Colonic mucosa (tissue), 4 donors: Measurements from ENCODE around the gene SQSTM1. TPM values are rescaled to one million over a fixed set of nuclear protein-coding genes. Genes with fewer than 3 reads are reported as not detected.

Source experiments
- DNase-seq: peaks from one replicate; pipeline ENCODE4 v3.0.0-alpha.2; 2020
- H3K27ac ChIP-seq: fragments of 200-600 bp; one replicate; pipeline ENCODE4 v1.8.0; 2021
- H3K27me3 ChIP-seq: fragments of 200-600 bp; one replicate; pipeline ENCODE4 v1.8.0; 2021
- H3K36me3 ChIP-seq: fragments of 200-600 bp; one replicate; pipeline ENCODE4 v1.8.0; 2021
- H3K4me1 ChIP-seq: fragments of 200-600 bp; one replicate; pipeline ENCODE4 v1.8.0; 2021; ENCODE audit warnings: mild to moderate bottlenecking
- H3K4me3 ChIP-seq: fragments of 200-600 bp; one replicate; pipeline ENCODE4 v1.8.0; 2021
- H3K9ac ChIP-seq, 2 donors: one replicate each; pipeline ENCODE4 v1.7.0; 2013; ENCODE audit warnings: control low read depth in 2 of 2, low read depth in 2 of 2, low read length in 2 of 2
- H3K9me3 ChIP-seq: fragments of 200-600 bp; one replicate; pipeline ENCODE4 v1.8.0; 2021
- CTCF ChIP-seq: fragments of 200-600 bp; IDR thresholded peaks from one replicate; pipeline ENCODE4 v1.8.0; 2022; ENCODE audit warnings: antibody characterized with exemption, mild to moderate bottlenecking
- intact Hi-C: fragments of 100-400 bp; cut with DNase I; formaldehyde crosslinking; loops from one replicate; pipeline ENCODE4 v1.14.1; 2022
- total RNA-seq, 2 donors: library from RNA; stranded (reverse); fragmentation: NEBNext Ultra II Directional in 1 of 2; extraction: Animal tissue kit (Norgen Biotek cat#: 25700) in 1 of 2; gene quantifications; one replicate each; pipeline ENCODE4 v1.2.1, GENCODE V29; 2021
- donor health status: healthy.
- donor health status: DM: no; HTN: no; CAD: no.
- donor health status: DM: no; HTN: no; CAD: no.

Gene SQSTM1
- total RNA-seq, 2 donors from 2014 or later, result 262 to 388 TPM

- Histone ChIP-seq H3K36me3 (peaks cover 10% of the 10 kb centered on the region), H3K9ac (peak overlapping the region; percentile 27 to 96), H3K4me3 (peak overlapping the region; percentile 84), H3K4me1 (peaks cover 39% of the 10 kb centered on the region), H3K27ac (peak overlapping the region; percentile 99), H3K27me3 (no peaks in the 10 kb centered on the region), H3K9me3 (no peaks in the 10 kb centered on the region)
- no peak for DNase-seq
- TF ChIP-seq CTCF, result no peak
- intact Hi-C loops, result loop anchor here (10.0 kb wide), 1 partner anchor 100 kb away; the partner anchor contains the start of gene TBC1D9B
These were observed 16.2 kb upstream of the SQSTM1 start for GRCh38 chr5:179804555-179804947.

GRCh38 chr5:179805070-179805528, 15.6 kb upstream of the SQSTM1 start:
- H3K36me3 ChIP-seq, result peaks cover 8% of the 10 kb centered on the region
- no peaks in the 10 kb centered on the region for H3K9me3 ChIP-seq
- H3K4me1 ChIP-seq, result peaks cover 39% of the 10 kb centered on the region
- intact Hi-C loops, result loop anchor here (10.0 kb wide), 1 partner anchor 100 kb away; the partner anchor contains the start of gene TBC1D9B
- no peaks in the 10 kb centered on the region for H3K27me3 ChIP-seq
- peak overlapping the region; percentile 96 for H3K9ac ChIP-seq
- no peak for TF ChIP-seq CTCF
- peak overlapping the region; percentile 84 for H3K4me3 ChIP-seq
- DNase-seq, result peak; percentile 88
- H3K27ac ChIP-seq, result peak overlapping the region; percentile 99

- Histone ChIP-seq H3K4me3 (peak overlapping the region; percentile 84), H3K36me3 (peaks cover 7% of the 10 kb centered on the region), H3K4me1 (peaks cover 39% of the 10 kb centered on the region), H3K9me3 (no peaks in the 10 kb centered on the region), H3K27ac (peak overlapping the region; percentile 99), H3K9ac (peak overlapping the region; percentile 96), H3K27me3 (no peaks in the 10 kb centered on the region)
- intact Hi-C loops, result loop anchor here (10.0 kb wide), 1 partner anchor 99 kb away; the partner anchor contains the start of gene TBC1D9B
- peak; percentile 31 for DNase-seq
- TF ChIP-seq CTCF, result no peak
These were observed 15.0 kb upstream of the SQSTM1 start for GRCh38 chr5:179805529-179806249.

DNA sequence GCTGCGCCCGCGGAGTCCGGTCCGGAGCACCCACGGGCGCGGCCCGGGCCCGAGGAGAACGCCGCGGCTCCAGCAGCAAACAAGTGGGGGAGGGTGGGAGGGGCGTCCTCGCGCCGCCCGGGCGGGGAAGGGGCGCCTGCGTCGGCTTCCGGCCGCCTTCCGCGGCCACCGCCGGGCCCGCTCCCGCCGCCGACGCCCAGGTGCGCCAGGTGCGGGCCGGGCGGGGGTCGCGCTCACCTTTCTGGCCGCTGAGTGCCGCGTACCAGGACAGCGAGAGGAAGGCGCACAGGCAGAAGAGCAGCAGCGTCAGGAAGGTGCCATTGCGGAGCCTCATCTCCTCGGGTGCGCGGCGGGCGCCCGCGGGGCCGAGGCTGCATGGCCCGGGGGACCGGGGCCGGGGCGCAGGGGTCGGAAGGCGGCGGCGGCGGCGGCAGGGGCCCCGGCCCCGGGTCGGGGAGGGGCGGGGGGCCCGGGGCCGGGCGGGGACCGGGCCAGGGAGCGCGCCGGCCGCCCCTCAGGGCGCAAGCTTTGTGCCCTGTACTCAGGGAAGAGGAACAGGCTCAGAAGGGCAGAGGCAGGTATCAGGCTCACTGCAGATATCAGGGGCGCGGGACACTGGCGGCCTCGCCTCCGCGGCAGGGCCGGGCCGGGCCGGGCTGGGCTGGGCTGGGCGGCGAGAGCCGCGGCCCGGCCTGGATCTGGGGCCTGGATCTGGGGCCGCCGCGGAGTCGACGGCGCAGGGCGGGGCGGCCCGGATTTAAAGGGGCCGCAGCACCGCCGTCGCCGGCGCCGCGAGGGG, 14.3 kb upstream of the SQSTM1 start, which contains the start of gene MGAT4B:
TSS of gene MGAT4B (minus strand) at position 617 of the 799 bp plus-strand sequence. CDS start at position 334, 283 bp downstream.
- Histone ChIP-seq H3K36me3 (no peaks in the 10 kb centered on the region), H3K27me3 (no peaks in the 10 kb centered on the region), H3K9me3 (no peaks in the 10 kb centered on the region), H3K27ac (peak within 1 kb of the TSS; percentile 99), H3K4me1 (peaks cover 39% of the 10 kb centered on the region), H3K4me3 (peak within 1 kb of the TSS; percentile 84), H3K9ac (peak within 1 kb of the TSS; percentile 96)
- DNase-seq, result peak; percentile 83
- intact Hi-C loops, result loop anchor here (10.0 kb wide), 1 partner anchor 98 kb away; the partner anchor contains the start of gene TBC1D9B
- TF ChIP-seq CTCF, result no peak

- H3K36me3 ChIP-seq, result no peaks in the 10 kb centered on the region
- H3K4me3 ChIP-seq, result no peak overlapping the region
- no peak for TF ChIP-seq CTCF
- no peaks in the 10 kb centered on the region for H3K9me3 ChIP-seq
- intact Hi-C loops, result no loop called here
- H3K27ac ChIP-seq, result no peak overlapping the region
- no peak for DNase-seq
- no peaks in the 10 kb centered on the region for H3K27me3 ChIP-seq
- H3K4me1 ChIP-seq, result peaks cover 5% of the 10 kb centered on the region
- no peak overlapping the region for H3K9ac ChIP-seq
These were observed 8.4 kb upstream of the SQSTM1 start for GRCh38 chr5:179812135-179812825.
